Lower leg skin (tissue), 4 donors: ENCODE measurements around the gene DNER. TPM values are rescaled to one million over a fixed set of nuclear protein-coding genes. Genes with fewer than 3 reads are reported as not detected.

Experiments
- DNase-seq, 2 donors: peaks; one replicate each; pipeline ENCODE4 v3.0.0-alpha.2; 2019; ENCODE audit warnings: low spot score in 2 of 2
- H3K4me3 ChIP-seq: fragments of 200-600 bp; sonication (generic); 2 replicates; pipeline ENCODE4 v1.5.1; 2017; ENCODE audit warnings: mild to moderate bottlenecking, low read depth; ENCODE audit not compliant: poor library complexity, severe bottlenecking
- POLR2A ChIP-seq, 2 donors: fragments of 450-650 bp; IDR thresholded peaks; one replicate each; pipeline ENCODE4 v1.6.1; 2016 to 2017; ENCODE audit warnings: antibody characterized with exemption in 2 of 2, mild to moderate bottlenecking in 1 of 2, moderate library complexity in 1 of 2
- WGBS, 2 donors: methylation state at CpG; one replicate each; pipeline ENCODE4 v1.1.5; 2018; 5-methylcytosine and 5-hydroxymethylcytosine counted together
- intact Hi-C: fragments of 100-400 bp; cut with DNase I; formaldehyde crosslinking; loops from one replicate; pipeline ENCODE4 v1.15.0; 2023; ENCODE audit warnings: low total_unique reads
- total RNA-seq, 4 donors: library from RNA; depleted of rRNA; stranded (reverse); fragments of >200 nt; gene quantifications; one replicate each; pipeline ENCODE4 v1.1.0, GENCODE V29; 2016
- TF ChIP-seq, protein P1 (sequence below), 3 donors: fragments of 450-650 bp; IDR thresholded peaks; one replicate each; pipeline ENCODE4 v1.5.1; 2016; ENCODE audit warnings: antibody characterized with exemption in 3 of 3, mild to moderate bottlenecking in 3 of 3, moderate library complexity in 2 of 3

The DNER gene
- total RNA-seq, 4 donors from 2014 or later: 2.8 to 20.1 (median 12.8) TPM

- intact Hi-C loops: no loop called here
- 8 to 9% methylated on average over 4 of the region's 4 CpGs for WGBS, 2 donors
- no peak for DNase-seq
- no peak overlapping the region for H3K4me3 ChIP-seq
- TF ChIP-seq, protein P1, sequence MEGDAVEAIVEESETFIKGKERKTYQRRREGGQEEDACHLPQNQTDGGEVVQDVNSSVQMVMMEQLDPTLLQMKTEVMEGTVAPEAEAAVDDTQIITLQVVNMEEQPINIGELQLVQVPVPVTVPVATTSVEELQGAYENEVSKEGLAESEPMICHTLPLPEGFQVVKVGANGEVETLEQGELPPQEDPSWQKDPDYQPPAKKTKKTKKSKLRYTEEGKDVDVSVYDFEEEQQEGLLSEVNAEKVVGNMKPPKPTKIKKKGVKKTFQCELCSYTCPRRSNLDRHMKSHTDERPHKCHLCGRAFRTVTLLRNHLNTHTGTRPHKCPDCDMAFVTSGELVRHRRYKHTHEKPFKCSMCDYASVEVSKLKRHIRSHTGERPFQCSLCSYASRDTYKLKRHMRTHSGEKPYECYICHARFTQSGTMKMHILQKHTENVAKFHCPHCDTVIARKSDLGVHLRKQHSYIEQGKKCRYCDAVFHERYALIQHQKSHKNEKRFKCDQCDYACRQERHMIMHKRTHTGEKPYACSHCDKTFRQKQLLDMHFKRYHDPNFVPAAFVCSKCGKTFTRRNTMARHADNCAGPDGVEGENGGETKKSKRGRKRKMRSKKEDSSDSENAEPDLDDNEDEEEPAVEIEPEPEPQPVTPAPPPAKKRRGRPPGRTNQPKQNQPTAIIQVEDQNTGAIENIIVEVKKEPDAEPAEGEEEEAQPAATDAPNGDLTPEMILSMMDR (IDR thresholded peaks at IDR 0.05): no peak
- TF ChIP-seq POLR2A (IDR thresholded peaks at IDR 0.05): no peak
Observed at GRCh38 chr2:229715895-229716507, 1.6 kb upstream of the DNER start.

DNA sequence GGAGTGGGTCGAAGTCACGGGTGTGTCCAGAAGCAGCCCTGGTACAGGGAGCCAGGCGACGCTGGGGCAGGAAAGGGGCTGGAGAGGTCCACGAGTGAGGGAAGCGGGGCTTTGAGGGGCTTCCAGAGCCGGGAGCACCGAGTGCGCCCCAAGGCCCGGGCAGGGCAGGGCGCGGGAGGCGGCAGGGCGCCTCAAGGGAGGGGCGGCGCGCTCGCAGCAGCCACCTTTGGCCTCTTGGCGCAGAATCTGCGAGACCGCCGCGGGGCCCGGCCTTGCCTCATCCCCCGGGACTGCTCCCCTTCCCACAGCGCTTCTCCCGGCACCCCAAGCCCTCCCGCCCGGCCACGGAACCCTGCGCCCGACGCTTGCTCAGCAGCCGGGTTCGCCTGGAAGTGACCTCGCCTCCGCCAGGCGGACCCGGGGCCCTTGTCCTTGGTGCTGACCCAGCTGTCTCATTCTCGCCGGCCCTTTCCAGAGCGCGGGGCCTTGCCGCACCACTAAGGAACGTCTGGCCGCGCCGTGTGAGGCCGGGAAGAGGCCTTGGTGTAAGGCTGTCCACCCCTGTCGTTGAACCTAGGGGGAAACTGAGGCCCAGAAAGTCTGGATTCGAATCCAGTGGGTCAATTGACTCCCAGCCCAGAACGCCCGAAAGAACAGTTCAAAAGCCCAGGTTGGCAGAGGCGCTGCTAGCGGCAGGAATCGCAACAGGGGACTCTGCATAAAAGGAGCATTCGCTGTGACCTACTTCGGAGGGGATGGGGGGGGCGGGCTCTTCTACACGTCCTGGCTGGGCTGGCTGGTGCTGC lies 584 bp upstream of the DNER start:
- no peak overlapping the region for H3K4me3 ChIP-seq
- DNase-seq: no peak
- 0 to 2% methylated on average over 42 to 43 of the region's 60 CpGs for WGBS, 2 donors
- intact Hi-C loops: no loop called here
- no peak for TF ChIP-seq POLR2A (IDR thresholded peaks at IDR 0.05)
- TF ChIP-seq, protein P1 (IDR thresholded peaks at IDR 0.05): no peak

- WGBS, 2 donors: 3 to 4% methylated on average over 29 to 34 of the region's 61 CpGs
- DNase-seq: no peak
- TF ChIP-seq POLR2A (IDR thresholded peaks at IDR 0.05): no peak
- TF ChIP-seq, protein P1 (IDR thresholded peaks at IDR 0.05): no peak
- H3K4me3 ChIP-seq: peak overlapping the region; percentile 23
- intact Hi-C loops: no loop called here
Observed at GRCh38 chr2:229713371-229714079, 830 bp downstream of the DNER start.

DNA sequence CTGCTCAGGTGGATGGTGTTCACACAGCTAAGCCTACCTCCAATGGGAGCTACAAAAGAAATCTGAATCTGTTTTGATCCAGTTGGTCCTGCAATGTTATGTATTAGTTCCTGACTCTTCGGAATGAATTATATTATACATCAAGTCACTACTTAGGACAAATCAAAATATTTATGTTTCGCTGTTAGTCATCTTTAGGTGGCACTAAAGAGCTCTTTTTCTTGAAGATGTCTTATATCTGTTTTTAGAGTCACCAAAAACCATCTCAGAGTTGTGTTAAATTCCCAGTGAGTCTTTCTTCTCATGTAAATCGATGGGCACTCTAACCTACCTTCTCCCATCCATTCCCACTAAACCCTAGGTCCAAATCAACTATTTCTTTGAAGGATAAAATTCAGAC lies 2.2 kb downstream of the DNER start:
- no peak for DNase-seq
- 87 to 88% methylated on average over 3 of the region's 3 CpGs for WGBS, 2 donors
- no peak overlapping the region for H3K4me3 ChIP-seq
- no peak for TF ChIP-seq POLR2A (IDR thresholded peaks at IDR 0.05)
- TF ChIP-seq, protein P1 (IDR thresholded peaks at IDR 0.05): no peak
- intact Hi-C loops: no loop called here

GRCh38 chr2:229708335-229708734 lies 6.0 kb downstream of the DNER start:
- TF ChIP-seq POLR2A (IDR thresholded peaks at IDR 0.05): no peak
- TF ChIP-seq, protein P1 (IDR thresholded peaks at IDR 0.05): no peak
- intact Hi-C loops: no loop called here
- no peak for DNase-seq
- WGBS, 2 donors: 58 to 68% methylated on average over 2 of the region's 2 CpGs
- H3K4me3 ChIP-seq: no peak overlapping the region
